Effector memory CD4-positive, alpha-beta T cell (primary cell): ENCODE results near the gene PYM1.
"Not testable (repeated sequence)": the region's sequence is repeated elsewhere in the genome, so short reads cannot be mapped to it uniquely, and the experiment has no call there.

ENCODE experiments used
- DNase-seq, 3 donors: peaks; one replicate each; pipeline ENCODE4 v3.0.0-alpha.2; 2020
- H3K27ac ChIP-seq: 2 replicates; pipeline ENCODE4 v1.7.0; 2013; ENCODE audit warnings: mild to moderate bottlenecking, low read length, moderate library complexity; ENCODE audit not compliant: insufficient read depth, poor library complexity, severe bottlenecking
- H3K27me3 ChIP-seq: replicated peaks from 2 replicates; pipeline ENCODE4 v1.7.0; 2013; ENCODE audit warnings: mild to moderate bottlenecking, low read length; ENCODE audit not compliant: insufficient read depth, control insufficient read depth, poor library complexity, severe bottlenecking
- H3K36me3 ChIP-seq: 2 replicates; pipeline ENCODE4 v1.7.0; 2013; ENCODE audit warnings: mild to moderate bottlenecking, low read length, moderate library complexity; ENCODE audit not compliant: control insufficient read depth, insufficient read depth
- H3K4me1 ChIP-seq: 2 replicates; pipeline ENCODE4 v1.7.0; 2013; ENCODE audit warnings: low read length, mild to moderate bottlenecking; ENCODE audit not compliant: control insufficient read depth, insufficient read depth, poor library complexity, severe bottlenecking
- H3K4me3 ChIP-seq: 2 replicates; pipeline ENCODE4 v1.7.0; 2013; ENCODE audit warnings: low read length, low read depth, mild to moderate bottlenecking; ENCODE audit not compliant: insufficient read depth, poor library complexity, severe bottlenecking
- H3K9me3 ChIP-seq: 2 replicates; pipeline ENCODE4 v1.7.0; 2013; ENCODE audit warnings: mild to moderate bottlenecking, low read length, moderate library complexity; ENCODE audit not compliant: control insufficient read depth

PYM1 gene

DNA sequence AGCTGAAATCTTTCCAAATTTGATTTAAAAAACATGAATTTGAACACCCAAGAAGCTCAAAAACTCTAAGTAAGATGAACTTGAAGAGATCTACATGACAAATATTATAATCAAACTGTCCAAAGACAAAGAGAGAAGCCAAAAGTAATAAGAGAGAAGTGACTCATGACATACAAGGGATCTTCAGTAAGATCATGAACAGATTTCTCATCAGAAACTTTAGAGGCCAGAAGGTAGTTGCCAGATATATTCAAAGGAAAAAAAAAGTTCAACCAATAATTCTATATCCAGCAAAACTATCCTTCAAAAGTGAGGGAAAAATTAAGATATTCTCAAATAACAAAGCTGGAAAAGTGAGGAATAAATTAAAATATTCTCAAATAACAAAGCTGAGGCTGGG is 49.9 kb downstream of the PYM1 start:
- no peak for DNase-seq

DNA sequence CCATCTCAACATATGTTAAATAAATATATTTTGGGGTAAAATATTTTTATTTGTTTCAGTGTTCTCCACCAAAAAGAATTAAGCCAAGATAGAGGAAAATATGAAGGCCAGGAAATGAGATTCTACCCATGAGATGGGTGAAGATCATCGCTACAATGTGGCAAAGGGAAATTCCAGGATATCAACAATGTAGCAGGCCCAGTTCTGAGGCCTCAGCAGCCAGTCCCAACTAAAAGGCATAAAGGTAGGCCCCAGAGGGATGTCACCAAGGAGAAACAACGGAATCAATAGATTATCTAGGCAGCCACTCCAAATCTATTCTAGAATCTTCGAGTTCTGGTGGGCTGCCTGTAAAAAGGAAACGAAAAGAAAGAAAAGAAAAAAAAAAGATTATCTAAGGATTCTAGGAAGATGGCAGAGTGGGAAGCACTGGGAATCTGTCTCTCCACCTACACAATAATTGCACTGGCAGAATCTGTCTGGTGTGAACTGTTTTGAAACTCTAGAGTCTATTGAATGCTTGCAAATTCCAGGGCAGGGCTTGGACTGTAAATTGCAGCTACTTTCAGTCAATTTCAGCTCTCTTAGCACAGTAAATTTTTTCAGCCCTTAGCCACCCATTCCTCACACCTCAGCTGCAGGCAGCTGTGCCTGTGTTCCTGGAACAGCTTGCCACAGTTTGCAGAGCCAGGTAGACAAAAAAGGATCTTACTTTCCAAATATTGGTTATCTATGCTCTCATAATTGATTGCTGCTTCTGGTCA is 51.8 kb downstream of the PYM1 start:
- no peaks in the 10 kb centered on the region for H3K27me3 ChIP-seq
- no peak for DNase-seq
- no peaks in the 10 kb centered on the region for H3K9me3 ChIP-seq
- H3K4me3 ChIP-seq = no peak overlapping the region
- H3K27ac ChIP-seq = no peak overlapping the region
- H3K4me1 ChIP-seq = no peaks in the 10 kb centered on the region
- H3K36me3 ChIP-seq = no peaks in the 10 kb centered on the region

More for the DNA sequence above, 49.9 kb downstream of the PYM1 start:
- H3K4me3 ChIP-seq = no peak overlapping the region
- no peaks in the 10 kb centered on the region for H3K27me3 ChIP-seq
- H3K9me3 ChIP-seq = no peaks in the 10 kb centered on the region
- no peak overlapping the region for H3K27ac ChIP-seq
- no peaks in the 10 kb centered on the region for H3K36me3 ChIP-seq
- no peaks in the 10 kb centered on the region for H3K4me1 ChIP-seq

DNA sequence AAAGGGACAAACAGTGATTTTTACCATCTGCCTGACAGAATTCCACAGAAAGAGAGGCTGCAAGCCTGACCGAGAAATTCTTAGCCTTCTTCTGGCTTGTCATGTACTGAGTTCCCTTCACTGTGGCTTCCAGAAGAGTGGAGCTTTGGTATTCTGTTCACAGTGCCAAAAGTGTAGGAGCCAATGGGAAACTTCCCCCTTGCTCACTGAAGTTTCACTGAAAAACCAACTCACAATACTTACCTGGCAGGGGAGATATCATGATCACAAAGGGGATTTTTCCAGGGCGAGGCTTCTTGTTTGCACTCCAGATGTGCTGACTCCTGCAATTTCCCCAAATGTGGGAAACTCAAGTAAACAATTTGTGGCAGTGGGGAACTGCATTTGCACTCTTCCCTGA is 53.3 kb downstream of the PYM1 start:
- H3K9me3 ChIP-seq = no peaks in the 10 kb centered on the region
- no peak for DNase-seq
- no peaks in the 10 kb centered on the region for H3K36me3 ChIP-seq
- no peaks in the 10 kb centered on the region for H3K4me1 ChIP-seq
- H3K27me3 ChIP-seq = no peaks in the 10 kb centered on the region
- H3K27ac ChIP-seq = no peak overlapping the region
- no peak overlapping the region for H3K4me3 ChIP-seq

DNA sequence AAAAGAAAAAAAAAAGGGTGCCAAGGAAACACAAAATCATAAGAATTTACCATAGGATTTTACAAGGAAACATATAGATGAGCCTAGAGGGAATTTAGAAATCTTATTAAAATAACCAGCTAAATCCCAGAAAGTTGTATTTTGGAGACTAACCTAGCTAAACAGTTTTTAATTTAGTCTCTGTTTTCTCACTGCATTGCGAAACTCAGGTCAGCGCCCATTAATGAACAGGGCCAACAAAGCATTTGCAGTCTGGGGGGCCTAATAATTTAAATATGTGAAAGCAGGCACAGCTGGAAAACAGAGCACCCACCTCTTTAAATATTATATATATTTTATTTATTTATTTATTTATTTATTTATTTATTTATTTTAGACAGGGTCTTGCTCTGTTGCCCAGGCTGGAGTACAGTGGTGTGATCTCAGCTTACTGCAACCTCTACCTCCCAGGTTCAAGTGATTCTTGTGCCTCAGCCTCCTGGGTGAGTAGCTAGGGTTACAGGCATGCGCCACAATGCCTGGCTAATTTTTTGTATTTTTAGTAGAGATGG is 61.2 kb downstream of the PYM1 start:
- not testable (repeated sequence) for DNase-seq, H3K27me3 ChIP-seq, H3K36me3 ChIP-seq, H3K9me3 ChIP-seq, H3K4me1 ChIP-seq, H3K27ac ChIP-seq, H3K4me3 ChIP-seq

DNA sequence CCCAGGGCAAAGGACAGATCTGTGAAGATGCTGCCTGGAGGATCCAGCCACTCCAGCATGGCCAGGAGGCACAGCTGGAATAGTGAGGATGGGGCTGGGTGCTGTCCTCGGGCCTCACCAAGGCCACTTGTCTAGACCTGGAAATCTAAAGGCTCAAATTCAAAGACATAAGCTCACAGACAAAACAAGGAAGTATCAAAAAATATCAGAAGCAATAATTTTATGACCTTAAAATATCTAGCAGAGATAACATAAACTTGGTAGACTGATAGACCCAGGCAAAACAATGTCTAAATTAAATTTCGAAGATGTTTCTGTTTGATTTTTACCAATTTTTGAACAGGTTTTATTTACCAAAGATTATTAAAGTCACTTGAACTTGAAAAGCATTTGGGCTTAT is 62.4 kb downstream of the PYM1 start:
- H3K4me1 ChIP-seq = no peaks in the 10 kb centered on the region
- no peaks in the 10 kb centered on the region for H3K9me3 ChIP-seq
- no peaks in the 10 kb centered on the region for H3K36me3 ChIP-seq
- H3K4me3 ChIP-seq = no peak overlapping the region
- H3K27ac ChIP-seq = no peak overlapping the region
- no peaks in the 10 kb centered on the region for H3K27me3 ChIP-seq
- no peak for DNase-seq

DNA sequence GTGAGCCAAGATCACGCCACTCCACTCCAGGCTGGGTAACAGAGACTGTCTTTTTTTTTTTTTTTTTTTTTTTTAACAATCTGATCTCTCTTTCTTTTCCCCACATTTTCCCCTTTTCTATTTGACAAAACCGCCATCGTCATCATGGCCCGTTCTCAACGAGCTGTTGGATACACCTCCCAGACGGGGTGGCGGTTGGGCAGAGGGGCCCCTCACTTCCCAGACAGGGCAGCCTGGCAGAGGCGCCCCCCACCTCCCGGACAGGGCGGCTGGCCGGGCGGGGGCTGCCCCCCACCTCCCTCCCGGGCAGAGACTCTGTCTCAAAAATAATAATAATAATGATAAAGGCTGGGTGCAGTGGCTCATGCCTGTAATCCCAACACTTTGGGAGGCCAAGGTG is 64.8 kb downstream of the PYM1 start:
- H3K27ac ChIP-seq, DNase-seq, H3K27me3 ChIP-seq, H3K36me3 ChIP-seq, H3K4me1 ChIP-seq, H3K4me3 ChIP-seq, H3K9me3 ChIP-seq: not testable (repeated sequence)

DNA sequence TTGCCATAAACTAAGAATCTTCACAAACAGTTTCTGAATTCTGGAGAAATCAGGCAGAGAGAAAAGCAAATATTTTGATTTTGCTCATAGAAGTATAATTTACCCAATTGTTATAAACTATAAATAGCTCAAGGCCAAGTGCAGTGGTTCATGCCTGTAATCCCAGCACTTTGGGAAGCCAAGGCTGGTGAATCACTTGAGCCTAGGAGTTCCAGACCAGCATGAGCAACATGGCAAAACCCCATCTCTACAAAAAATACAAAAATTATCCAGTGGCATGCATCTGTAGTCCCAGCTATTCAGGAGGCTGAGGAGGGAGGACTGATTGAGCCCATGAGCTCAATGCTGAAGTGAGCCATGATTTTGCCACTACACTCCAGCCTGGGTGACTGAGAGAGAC is 65.4 kb downstream of the PYM1 start:
- Histone ChIP-seq H3K27me3 (no peaks in the 10 kb centered on the region), H3K4me1 (no peaks in the 10 kb centered on the region), H3K4me3 (no peak overlapping the region), H3K27ac (no peak overlapping the region), H3K36me3 (no peaks in the 10 kb centered on the region), H3K9me3 (no peaks in the 10 kb centered on the region)
- DNase-seq = no peak

DNA sequence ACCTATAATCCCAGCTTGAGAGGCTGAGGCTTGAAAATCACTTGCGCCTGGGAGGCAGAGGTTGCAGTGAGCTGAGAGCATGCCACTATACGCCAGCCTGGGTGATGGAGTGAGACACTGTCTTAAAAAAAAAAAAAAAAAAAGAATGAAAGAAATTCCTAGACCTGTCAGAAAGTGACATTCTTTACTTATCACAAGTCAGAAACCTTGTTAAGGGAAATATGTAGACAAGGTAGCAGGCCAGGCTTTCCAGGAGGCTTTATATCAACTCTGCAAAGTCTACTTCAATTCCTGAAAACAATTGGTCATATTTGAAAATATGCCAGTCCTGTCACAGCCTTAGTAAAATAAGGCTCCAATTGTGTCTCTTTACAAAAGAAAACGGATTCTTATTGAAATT is 65.8 kb downstream of the PYM1 start:
- no peak overlapping the region for H3K27ac ChIP-seq
- no peaks in the 10 kb centered on the region for H3K9me3 ChIP-seq
- no peak for DNase-seq
- H3K36me3 ChIP-seq = no peaks in the 10 kb centered on the region
- H3K27me3 ChIP-seq = no peaks in the 10 kb centered on the region
- H3K4me1 ChIP-seq = no peaks in the 10 kb centered on the region
- H3K4me3 ChIP-seq = no peak overlapping the region

DNA sequence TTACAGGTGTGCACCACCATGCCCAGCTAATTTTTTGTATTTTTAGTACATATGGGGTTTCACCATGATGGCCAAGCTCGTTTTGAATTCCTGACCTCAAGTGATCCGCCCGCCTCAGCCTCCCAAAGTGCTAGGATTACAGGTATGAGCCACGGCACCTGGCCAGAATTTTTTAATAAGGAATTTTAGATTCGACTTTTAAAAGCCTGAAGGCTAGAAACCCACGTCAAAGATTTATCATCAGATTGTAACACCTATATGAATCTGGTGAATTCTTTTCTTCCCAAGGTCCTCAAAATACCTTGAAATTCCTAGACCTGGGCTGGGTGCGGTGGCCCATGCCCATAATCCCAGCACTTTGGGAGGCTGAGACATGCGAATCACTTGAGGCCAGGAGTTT is 66.3 kb downstream of the PYM1 start:
- no peaks in the 10 kb centered on the region for H3K27me3 ChIP-seq

DNA sequence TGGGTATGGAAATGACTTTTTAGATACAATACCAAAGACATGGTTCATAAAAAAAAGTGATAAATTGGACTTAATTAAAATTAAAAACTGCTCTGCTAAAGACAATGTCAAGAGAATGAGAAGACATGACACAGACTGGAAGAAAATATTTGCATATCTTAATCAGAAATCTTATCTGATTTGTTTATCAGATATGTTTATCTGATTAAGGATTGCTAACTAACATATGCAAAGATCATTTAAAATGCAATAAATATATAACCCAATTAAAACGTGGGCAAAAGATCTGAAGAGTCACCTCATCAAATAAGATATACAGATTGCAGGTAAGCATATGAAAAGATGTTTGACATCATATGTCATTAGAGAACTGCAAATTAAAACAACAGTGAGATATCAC is 75.0 kb downstream of the PYM1 start:
- Histone ChIP-seq H3K27me3 (no peaks in the 10 kb centered on the region), H3K36me3 (no peaks in the 10 kb centered on the region), H3K27ac (no peak overlapping the region), H3K9me3 (no peaks in the 10 kb centered on the region), H3K4me1 (no peaks in the 10 kb centered on the region), H3K4me3 (no peak overlapping the region)
- no peak for DNase-seq

More for the DNA sequence above, 66.3 kb downstream of the PYM1 start:
- H3K4me3 ChIP-seq = no peak overlapping the region
- H3K36me3 ChIP-seq = no peaks in the 10 kb centered on the region
- DNase-seq = no peak
- H3K9me3 ChIP-seq = no peaks in the 10 kb centered on the region
- H3K4me1 ChIP-seq = no peaks in the 10 kb centered on the region
- no peak overlapping the region for H3K27ac ChIP-seq
